ENCODE measurements around the gene CEBPZ. TPM values are rescaled to one million over a fixed set of nuclear protein-coding genes. Genes with fewer than 3 reads are reported as not detected.

CEBPZ gene
- total and polyA plus RNA-seq, 2 donors (not counting 3 experiments of a cell fraction or from before 2014, with no cell fraction given), result 3.6 to 46.9 TPM

DNA sequence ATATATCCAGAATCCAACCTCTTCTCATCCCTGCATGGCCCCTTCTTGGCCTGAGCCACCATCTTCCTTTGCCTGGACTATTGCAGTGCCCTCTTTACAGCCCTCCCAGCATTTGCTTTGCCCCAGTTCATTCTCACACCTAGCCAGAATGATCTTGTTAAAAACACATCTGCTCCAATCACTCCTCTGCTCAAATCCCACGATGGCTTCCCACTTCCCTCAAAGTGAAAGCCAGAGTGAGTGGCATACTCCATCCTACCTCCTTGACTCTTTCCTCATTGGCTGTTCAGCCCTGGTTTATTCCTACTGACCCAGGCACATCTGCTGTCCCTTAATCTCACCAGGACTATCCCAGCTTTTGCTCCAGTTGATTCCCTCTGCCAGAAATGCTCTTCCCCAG is 57.7 kb downstream of the CEBPZ start:
- FAIRE-seq (no peak), DNase-seq (ENCODE audit: low read depth, low spot score) (no peak)
- Histone ChIP-seq H2AFZ (ENCODE audit: low read depth, low read length) (no peak overlapping the region), H3K36me3 (ENCODE audit: control insufficient read depth in 2 of 2, extremely low read depth in 1 of 2, insufficient read depth in 2 of 2, low read length in 2 of 2) (no peaks in the 10 kb centered on the region), H3K27ac (ENCODE audit: insufficient read depth, low read depth, low read length) (no peak overlapping the region), H3K79me2 (ENCODE audit: control insufficient read depth, insufficient read depth, low read length) (no peaks in the 10 kb centered on the region), H3K27me3 (ENCODE audit: control insufficient read depth in 2 of 2, insufficient read depth in 2 of 2, low read length in 2 of 2) (no peaks in the 10 kb centered on the region), H4K20me1 (replicated peaks; ENCODE audit: control insufficient read depth, extremely low read depth, insufficient read depth, low read length) (no peaks in the 10 kb centered on the region), H3K4me2 (ENCODE audit: insufficient read depth, low read length) (no peak overlapping the region), H3K9me1 (replicated peaks; ENCODE audit: control insufficient read depth, extremely low read depth, insufficient read depth, low read length) (no peaks in the 10 kb centered on the region), H3K9ac (replicated peaks; ENCODE audit: extremely low read depth, insufficient read depth, low read length) (no peak overlapping the region), H3K4me3 (replicated peaks in 1 of 3; ENCODE audit: insufficient read depth in 1 of 3, low read depth in 1 of 3, low read length in 3 of 3) (no peak overlapping the region), H3K4me1 (ENCODE audit: control insufficient read depth, extremely low read depth, insufficient read depth, low read length) (no peaks in the 10 kb centered on the region), H3K9me3 (replicated peaks; ENCODE audit: control insufficient read depth, insufficient read depth, low read length) (no peaks in the 10 kb centered on the region)
- dilution Hi-C loops (cut with MboI; ENCODE audit: extremely low pct_ligation_motif_present, low sequenced_read_pairs), result no loop called here
- intact Hi-C loops (cut with micrococcal nuclease), result no loop called here
- no peak for TF ChIP-seq JUN (IDR thresholded peaks at IDR 0.05; ENCODE audit: borderline replicate concordance, insufficient read depth, insufficient read length, low read depth)
- TF ChIP-seq, protein P1, sequence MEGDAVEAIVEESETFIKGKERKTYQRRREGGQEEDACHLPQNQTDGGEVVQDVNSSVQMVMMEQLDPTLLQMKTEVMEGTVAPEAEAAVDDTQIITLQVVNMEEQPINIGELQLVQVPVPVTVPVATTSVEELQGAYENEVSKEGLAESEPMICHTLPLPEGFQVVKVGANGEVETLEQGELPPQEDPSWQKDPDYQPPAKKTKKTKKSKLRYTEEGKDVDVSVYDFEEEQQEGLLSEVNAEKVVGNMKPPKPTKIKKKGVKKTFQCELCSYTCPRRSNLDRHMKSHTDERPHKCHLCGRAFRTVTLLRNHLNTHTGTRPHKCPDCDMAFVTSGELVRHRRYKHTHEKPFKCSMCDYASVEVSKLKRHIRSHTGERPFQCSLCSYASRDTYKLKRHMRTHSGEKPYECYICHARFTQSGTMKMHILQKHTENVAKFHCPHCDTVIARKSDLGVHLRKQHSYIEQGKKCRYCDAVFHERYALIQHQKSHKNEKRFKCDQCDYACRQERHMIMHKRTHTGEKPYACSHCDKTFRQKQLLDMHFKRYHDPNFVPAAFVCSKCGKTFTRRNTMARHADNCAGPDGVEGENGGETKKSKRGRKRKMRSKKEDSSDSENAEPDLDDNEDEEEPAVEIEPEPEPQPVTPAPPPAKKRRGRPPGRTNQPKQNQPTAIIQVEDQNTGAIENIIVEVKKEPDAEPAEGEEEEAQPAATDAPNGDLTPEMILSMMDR (IDR thresholded peaks at IDR 0.05; ENCODE audit: extremely low read depth in 1 of 2, insufficient read depth in 1 of 2, low read depth in 1 of 2, low read length in 2 of 2), result no peak
- TF ChIP-seq MYC (IDR thresholded peaks at IDR 0.05; ENCODE audit: low read depth, low read length), result no peak
- no peak for TF ChIP-seq GATA2 (IDR thresholded peaks at IDR 0.05; ENCODE audit: insufficient read depth, insufficient read length, low read depth, low read length)
- no peak for TF ChIP-seq EZH2 (IDR thresholded peaks at IDR 0.05; ENCODE audit: borderline replicate concordance, low read depth, low read length, severe bottlenecking)
- TF ChIP-seq FOS (IDR thresholded peaks at IDR 0.05; ENCODE audit: borderline replicate concordance, insufficient read depth, low read length), result no peak
- TF ChIP-seq, protein P2, sequence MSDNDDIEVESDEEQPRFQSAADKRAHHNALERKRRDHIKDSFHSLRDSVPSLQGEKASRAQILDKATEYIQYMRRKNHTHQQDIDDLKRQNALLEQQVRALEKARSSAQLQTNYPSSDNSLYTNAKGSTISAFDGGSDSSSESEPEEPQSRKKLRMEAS (IDR thresholded peaks at IDR 0.05; ENCODE audit: insufficient read depth, insufficient read length), result no peak
- no peak for TF ChIP-seq POLR2AphosphoS5 (IDR thresholded peaks at IDR 0.05; ENCODE audit: insufficient read depth, low read depth, low read length)
- TF ChIP-seq POLR2A (IDR thresholded peaks at IDR 0.05; ENCODE audit: low read depth, low read length), result no peak
- ChIA-PET CTCF (no interaction called here), POLR2A (no interaction called here)
- no TSS peak for BruUV-seq (replicated peaks)
